Subcutaneous abdominal adipose tissue (tissue), 5 donors: Measurements from ENCODE around the gene FARP2.
A peak's percentile ranks its signal among the peaks of the same experiment; 100 is the strongest.

ENCODE experiments used
- H3K27ac ChIP-seq: one replicate; pipeline ENCODE4 v1.7.0; 2013; ENCODE audit warnings: low read depth, mild to moderate bottlenecking, inconsistent platforms, low read length, moderate library complexity
- H3K27me3 ChIP-seq, 5 donors: one replicate each; pipeline ENCODE4 v1.7.0; 2013; ENCODE audit warnings: low read length in 5 of 5, inconsistent platforms in 1 of 5; ENCODE audit not compliant: control insufficient read depth in 5 of 5, insufficient read depth in 4 of 5
- H3K36me3 ChIP-seq, 5 donors: one replicate each; pipeline ENCODE4 v1.7.0; 2013; ENCODE audit warnings: low read length in 5 of 5; ENCODE audit not compliant: control insufficient read depth in 5 of 5, insufficient read depth in 5 of 5
- H3K4me1 ChIP-seq, 5 donors: one replicate each; pipeline ENCODE4 v1.7.0; 2013; ENCODE audit warnings: low read length in 5 of 5, mild to moderate bottlenecking in 3 of 5, moderate library complexity in 1 of 5; ENCODE audit not compliant: control insufficient read depth in 5 of 5, insufficient read depth in 5 of 5
- H3K4me3 ChIP-seq, 5 donors: one replicate each; pipeline ENCODE4 v1.7.0; 2013; ENCODE audit warnings: low read length in 5 of 5, low read depth in 1 of 5
- H3K9ac ChIP-seq, 5 donors: one replicate each; pipeline ENCODE4 v1.7.0; 2013; ENCODE audit warnings: low read length in 5 of 5, mild to moderate bottlenecking in 4 of 5, moderate library complexity in 3 of 5
- H3K9me3 ChIP-seq, 5 donors: one replicate each; pipeline ENCODE4 v1.7.0; 2013; ENCODE audit warnings: low read length in 5 of 5; ENCODE audit not compliant: control insufficient read depth in 5 of 5
- donor health status: healthy.
- donor health status: healthy.
- donor health status: healthy.
- donor health status: healthy.
- donor health status: healthy.

Gene FARP2, protein sequence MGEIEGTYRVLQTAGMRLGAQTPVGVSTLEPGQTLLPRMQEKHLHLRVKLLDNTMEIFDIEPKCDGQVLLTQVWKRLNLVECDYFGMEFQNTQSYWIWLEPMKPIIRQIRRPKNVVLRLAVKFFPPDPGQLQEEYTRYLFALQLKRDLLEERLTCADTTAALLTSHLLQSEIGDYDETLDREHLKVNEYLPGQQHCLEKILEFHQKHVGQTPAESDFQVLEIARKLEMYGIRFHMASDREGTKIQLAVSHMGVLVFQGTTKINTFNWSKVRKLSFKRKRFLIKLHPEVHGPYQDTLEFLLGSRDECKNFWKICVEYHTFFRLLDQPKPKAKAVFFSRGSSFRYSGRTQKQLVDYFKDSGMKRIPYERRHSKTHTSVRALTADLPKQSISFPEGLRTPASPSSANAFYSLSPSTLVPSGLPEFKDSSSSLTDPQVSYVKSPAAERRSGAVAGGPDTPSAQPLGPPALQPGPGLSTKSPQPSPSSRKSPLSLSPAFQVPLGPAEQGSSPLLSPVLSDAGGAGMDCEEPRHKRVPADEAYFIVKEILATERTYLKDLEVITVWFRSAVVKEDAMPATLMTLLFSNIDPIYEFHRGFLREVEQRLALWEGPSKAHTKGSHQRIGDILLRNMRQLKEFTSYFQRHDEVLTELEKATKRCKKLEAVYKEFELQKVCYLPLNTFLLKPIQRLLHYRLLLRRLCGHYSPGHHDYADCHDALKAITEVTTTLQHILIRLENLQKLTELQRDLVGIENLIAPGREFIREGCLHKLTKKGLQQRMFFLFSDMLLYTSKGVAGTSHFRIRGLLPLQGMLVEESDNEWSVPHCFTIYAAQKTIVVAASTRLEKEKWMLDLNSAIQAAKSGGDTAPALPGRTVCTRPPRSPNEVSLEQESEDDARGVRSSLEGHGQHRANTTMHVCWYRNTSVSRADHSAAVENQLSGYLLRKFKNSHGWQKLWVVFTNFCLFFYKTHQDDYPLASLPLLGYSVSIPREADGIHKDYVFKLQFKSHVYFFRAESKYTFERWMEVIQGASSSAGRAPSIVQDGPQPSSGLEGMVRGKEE

DNA sequence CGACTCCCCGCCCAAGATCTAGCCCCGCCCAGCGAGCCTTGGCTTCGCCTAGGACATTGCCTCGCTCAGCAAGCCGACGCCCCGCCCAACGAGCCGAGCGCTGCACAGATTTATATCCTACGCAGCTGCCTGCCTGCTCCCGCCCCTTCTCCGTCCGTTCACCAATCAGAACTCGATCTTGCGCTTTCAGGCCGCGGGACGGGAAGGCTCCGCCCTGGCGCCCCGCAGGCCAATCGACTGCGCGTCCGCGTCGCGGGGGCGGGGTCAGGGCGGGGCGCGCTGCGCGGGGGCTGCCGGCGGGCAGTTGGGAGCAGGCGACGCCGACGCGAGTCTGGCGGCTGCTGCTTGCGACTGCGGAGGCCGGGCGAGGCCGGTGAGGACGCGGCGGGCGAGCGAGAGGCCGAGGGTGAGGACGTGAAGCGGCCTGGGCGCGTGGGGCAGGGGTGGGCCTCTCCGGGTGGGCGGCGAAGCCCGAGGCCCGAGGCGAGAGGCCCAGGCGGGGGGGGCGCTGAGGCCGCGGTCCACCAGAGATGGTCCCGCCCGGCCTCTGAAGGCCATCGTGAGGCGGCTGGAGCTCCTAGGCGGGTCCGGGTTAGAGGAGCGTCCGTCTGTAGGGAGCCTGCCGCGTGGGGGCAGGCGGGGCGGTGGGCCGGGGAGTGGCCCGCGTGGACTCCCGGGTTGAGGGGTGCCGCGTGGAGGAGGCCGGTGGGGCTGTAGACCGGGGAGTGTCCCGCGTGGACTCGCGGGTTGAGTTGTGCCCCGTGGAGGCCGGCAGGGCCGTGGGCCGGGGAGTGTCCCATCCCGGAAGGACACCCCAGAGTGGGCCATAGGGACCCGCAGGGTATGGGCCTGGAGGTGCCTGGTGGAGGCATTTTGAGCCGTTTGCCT, at the start of gene FARP2:
FARP2 (plus strand) TSS at position 303 of the 888 bp plus-strand sequence. CDS start 16,823 bp downstream, outside the sequence.
- Histone ChIP-seq H3K4me1 (peaks cover 3 to 36% (median 27%) of the 10 kb centered on the region in 5 donors), H3K27me3 (no peaks in the 10 kb centered on the region), H3K9me3 (no peaks in the 10 kb centered on the region), H3K9ac (peak within 1 kb of the TSS; percentile 40 to 96 (median 89)), H3K4me3 (peak within 1 kb of the TSS; percentile 71 to 85 (median 77)), H3K36me3 (peaks cover 22 to 31% (median 24%) of the 10 kb centered on the region in 5 donors), H3K27ac (peak within 1 kb of the TSS; percentile 55)

DNA sequence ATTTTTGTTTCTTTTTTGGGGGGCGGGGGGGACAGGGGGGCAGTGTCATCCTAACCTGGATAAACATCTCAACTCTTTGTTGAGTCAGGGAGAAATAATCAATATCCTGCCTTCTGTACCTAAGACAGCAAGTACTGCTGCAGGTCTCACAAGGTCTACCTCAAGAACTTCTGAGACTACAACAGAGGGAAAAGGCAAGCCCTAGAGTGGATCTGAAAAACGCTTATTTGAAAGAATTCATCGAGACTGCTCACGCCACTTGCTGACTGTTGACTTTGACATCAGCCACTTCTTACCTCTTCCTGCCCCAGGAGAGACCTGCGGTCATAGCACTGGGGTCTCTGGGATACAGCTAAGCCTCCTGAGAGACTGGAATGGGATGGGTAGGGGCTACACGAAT, 49.0 kb upstream of the FARP2 start:
- Histone ChIP-seq H3K36me3 (no peaks in the 10 kb centered on the region), H3K27me3 (no peaks in the 10 kb centered on the region), H3K4me1 (peaks cover 3 to 52% (median 31%) of the 10 kb centered on the region in 5 donors), H3K9ac (no peak overlapping the region), H3K9me3 (no peaks in the 10 kb centered on the region), H3K4me3 (no peak overlapping the region), H3K27ac (no peak overlapping the region)

DNA sequence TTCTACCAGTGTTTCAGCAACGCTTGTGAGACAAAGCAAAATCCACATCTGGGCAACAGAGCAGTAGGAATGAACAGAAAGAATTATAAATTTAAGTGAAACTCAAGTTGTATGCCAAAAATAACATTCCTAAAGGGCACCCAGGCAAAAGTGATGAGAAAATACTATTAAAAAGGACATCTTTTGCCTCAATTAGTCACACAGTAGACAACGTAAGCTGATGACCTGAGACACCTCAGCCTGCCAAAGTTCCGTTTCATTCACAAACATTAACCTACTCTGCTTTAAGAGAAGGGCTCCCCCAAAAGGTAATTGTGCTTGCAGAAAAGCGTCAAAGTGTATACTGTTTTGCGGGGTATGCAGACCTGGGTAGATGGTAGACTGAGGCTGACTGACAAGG, 47.8 kb upstream of the FARP2 start:
- Histone ChIP-seq H3K27me3 (no peaks in the 10 kb centered on the region), H3K4me3 (no peak overlapping the region), H3K36me3 (no peaks in the 10 kb centered on the region), H3K27ac (no peak overlapping the region), H3K9me3 (no peaks in the 10 kb centered on the region), H3K9ac (no peak overlapping the region), H3K4me1 (peaks cover 0 to 40% (median 19%) of the 10 kb centered on the region in 5 donors)

DNA sequence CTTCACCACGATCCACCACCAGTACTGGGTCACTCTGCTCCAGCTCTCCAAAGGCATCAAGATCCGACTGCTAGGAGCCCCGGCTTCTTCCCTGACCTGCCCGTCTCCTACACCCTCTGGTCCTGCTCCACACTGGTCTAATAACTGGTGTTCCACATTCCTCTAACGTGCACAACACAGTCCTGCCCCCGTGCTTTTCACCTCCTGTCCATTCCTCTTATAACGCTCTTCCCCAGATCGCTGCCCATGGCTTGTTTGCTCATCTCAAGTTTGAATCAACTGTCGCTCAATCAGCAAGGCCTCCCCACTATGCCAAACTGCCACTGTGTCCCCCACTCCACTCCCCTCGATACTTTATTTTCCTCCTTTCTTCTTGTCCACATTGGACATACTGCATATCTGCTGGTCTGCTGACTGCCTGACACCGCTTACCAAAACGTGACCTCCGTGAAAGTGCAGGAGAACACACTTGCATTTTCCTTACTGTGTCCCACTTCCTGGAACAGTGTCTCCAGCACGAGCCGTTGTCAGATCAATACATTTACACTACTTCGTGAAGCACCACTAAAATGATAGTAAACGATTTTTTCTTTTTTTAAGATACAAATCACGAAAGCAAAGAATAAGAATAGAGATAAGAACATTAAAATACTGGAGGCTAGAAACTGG, 47.1 kb upstream of the FARP2 start:
- no peaks in the 10 kb centered on the region for H3K27me3 ChIP-seq
- H3K9me3 ChIP-seq: no peaks in the 10 kb centered on the region
- no peak overlapping the region for H3K4me3 ChIP-seq
- H3K27ac ChIP-seq: no peak overlapping the region
- peaks cover 0 to 41% (median 21%) of the 10 kb centered on the region in 5 donors for H3K4me1 ChIP-seq
- H3K9ac ChIP-seq: peak overlapping the region in 1 of 5 donors; percentile 7
- no peaks in the 10 kb centered on the region for H3K36me3 ChIP-seq

DNA sequence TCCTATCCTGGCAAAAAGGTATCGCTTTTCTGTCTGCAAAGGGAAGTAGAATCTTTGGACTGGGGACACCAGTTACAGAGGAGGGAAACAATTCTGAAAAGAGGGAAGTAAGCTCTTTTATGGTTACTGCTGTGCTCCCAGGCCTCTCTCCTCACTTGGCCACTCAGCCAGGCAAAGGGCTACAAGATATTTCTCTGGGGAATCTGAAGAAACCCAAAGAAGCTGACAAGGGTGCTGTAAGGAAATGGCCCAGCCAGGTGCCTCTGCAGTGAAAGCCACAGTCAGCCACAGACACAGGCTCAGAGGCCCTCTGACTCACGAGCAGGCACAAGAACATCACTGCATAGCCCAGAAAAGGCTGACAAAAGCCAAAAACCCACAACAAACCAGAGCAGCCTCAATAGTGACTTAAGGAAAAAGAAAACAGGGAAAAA, 46.4 kb upstream of the FARP2 start:
- Histone ChIP-seq H3K9me3 (no peaks in the 10 kb centered on the region), H3K36me3 (no peaks in the 10 kb centered on the region), H3K4me3 (no peak overlapping the region), H3K4me1 (peaks cover 0 to 43% (median 28%) of the 10 kb centered on the region in 5 donors), H3K27ac (no peak overlapping the region), H3K27me3 (no peaks in the 10 kb centered on the region), H3K9ac (peak overlapping the region in 2 of 5 donors; percentile 12 to 29)

DNA sequence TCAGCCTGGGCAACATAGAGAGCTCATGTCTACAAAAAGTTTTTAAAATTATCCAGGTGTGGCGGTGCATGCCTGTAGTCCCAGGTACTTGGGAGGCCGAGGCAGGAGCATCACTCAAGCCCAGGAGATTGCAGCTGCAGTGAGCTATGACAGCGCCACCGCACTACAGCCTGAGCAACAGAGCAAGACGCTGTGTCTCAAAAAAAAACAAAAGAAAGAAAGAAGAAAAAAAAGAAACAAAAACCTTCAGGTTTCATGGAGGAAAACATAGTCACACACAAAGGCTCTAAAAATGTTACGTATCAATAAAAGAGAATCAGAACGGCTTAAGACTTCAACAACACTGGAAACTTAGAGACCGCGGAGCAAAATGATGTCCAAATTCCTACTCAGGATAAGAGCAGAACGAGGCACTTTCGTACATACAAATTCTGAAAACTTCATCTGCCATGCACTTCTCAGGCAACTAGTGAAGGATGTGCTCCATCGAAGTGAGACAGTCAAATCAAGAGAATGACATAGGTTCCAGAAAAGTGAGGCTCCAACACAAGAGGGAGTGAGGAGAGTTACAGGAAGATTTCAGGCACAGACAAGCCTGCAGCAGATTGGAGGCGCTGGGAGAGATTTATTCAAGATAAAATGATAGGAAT, 45.0 kb upstream of the FARP2 start:
- Histone ChIP-seq H3K27ac (no peak overlapping the region), H3K4me1 (peaks cover 0 to 41% (median 28%) of the 10 kb centered on the region in 5 donors)

DNA sequence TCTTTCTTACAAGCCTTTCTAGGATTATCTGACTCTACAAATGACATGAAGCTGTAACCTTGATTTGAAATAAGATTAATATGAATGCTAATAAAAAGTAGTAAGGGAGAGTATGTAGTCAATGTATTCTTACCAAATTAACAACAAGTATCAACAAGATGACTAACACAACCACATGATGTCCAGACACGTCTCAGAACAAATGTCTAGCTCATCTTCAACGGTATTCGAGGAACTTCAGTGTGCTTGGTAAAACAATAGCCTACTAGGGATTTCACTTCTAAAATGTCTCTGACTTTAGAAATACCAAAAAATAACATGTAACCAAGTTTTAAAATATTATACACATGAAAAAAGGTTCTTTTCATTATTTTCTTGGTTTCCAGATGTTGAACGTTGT, 44.0 kb upstream of the FARP2 start:
- H3K27me3 ChIP-seq: no peaks in the 10 kb centered on the region
- no peaks in the 10 kb centered on the region for H3K36me3 ChIP-seq
- H3K9ac ChIP-seq: no peak overlapping the region
- no peak overlapping the region for H3K4me3 ChIP-seq
- H3K9me3 ChIP-seq: no peaks in the 10 kb centered on the region
- peaks cover 0 to 51% (median 35%) of the 10 kb centered on the region in 5 donors for H3K4me1 ChIP-seq
- H3K27ac ChIP-seq: no peak overlapping the region

More for the DNA sequence above, 45.0 kb upstream of the FARP2 start:
- Histone ChIP-seq H3K27me3 (no peaks in the 10 kb centered on the region), H3K4me3 (no peak overlapping the region), H3K36me3 (no peaks in the 10 kb centered on the region), H3K9me3 (no peaks in the 10 kb centered on the region), H3K9ac (no peak overlapping the region)

DNA sequence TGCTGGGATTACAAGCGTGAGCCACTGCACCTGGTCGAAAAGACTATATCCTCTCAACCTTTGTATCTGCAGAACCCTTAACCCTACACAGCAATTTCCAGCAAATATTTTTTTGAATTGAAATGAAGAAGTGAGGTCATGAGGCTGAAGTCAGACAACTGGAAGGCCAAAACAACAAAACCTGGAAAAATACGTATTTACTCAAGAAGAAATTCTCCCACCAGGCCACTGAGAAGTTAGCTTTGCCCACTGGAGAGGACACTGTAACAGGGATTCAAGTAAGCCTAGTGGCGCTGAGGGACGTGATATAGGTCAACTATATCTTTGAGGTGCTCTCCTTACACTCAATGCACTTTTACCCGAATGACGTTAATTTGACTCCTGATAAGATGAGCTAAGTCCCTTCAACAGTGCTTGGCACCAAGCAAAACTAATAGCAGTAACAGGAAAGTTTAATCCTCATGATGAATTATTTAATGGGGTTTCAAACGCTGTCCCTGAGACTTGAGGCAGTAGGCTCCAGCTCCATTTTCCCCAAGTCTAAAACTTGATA, 42.5 kb upstream of the FARP2 start:
- peak overlapping the region; percentile 98 for H3K27ac ChIP-seq
- no peaks in the 10 kb centered on the region for H3K36me3 ChIP-seq
- peaks cover 0 to 59% (median 50%) of the 10 kb centered on the region in 5 donors for H3K4me1 ChIP-seq
- no peak overlapping the region for H3K9ac ChIP-seq
- H3K27me3 ChIP-seq: no peaks in the 10 kb centered on the region
- no peaks in the 10 kb centered on the region for H3K9me3 ChIP-seq
- peak overlapping the region in 2 of 5 donors; percentile 88 to 97 for H3K4me3 ChIP-seq
